Uterus (tissue), 2 donors: Measurements from ENCODE around the gene TTC19.

ENCODE experiments used
- POLR2A ChIP-seq, 2 donors: fragments of 450-650 bp; IDR thresholded peaks; one replicate each; pipeline ENCODE4 v1.6.1; 2016; ENCODE audit warnings: antibody characterized with exemption in 2 of 2, mild to moderate bottlenecking in 1 of 2, moderate library complexity in 1 of 2
- TF ChIP-seq, protein P1 (sequence below), 4 experiments: fragments of 200-600 bp in 2 of 4; fragments of 450-650 bp in 2 of 4; sonication (generic) in 2 of 4; IDR thresholded peaks; one replicate each; pipeline ENCODE4 v1.5.1; 2016 to 2019; ENCODE audit warnings: antibody characterized with exemption in 4 of 4, mild to moderate bottlenecking in 2 of 4, moderate library complexity in 1 of 4

- TF ChIP-seq, protein P1, sequence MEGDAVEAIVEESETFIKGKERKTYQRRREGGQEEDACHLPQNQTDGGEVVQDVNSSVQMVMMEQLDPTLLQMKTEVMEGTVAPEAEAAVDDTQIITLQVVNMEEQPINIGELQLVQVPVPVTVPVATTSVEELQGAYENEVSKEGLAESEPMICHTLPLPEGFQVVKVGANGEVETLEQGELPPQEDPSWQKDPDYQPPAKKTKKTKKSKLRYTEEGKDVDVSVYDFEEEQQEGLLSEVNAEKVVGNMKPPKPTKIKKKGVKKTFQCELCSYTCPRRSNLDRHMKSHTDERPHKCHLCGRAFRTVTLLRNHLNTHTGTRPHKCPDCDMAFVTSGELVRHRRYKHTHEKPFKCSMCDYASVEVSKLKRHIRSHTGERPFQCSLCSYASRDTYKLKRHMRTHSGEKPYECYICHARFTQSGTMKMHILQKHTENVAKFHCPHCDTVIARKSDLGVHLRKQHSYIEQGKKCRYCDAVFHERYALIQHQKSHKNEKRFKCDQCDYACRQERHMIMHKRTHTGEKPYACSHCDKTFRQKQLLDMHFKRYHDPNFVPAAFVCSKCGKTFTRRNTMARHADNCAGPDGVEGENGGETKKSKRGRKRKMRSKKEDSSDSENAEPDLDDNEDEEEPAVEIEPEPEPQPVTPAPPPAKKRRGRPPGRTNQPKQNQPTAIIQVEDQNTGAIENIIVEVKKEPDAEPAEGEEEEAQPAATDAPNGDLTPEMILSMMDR (IDR thresholded peaks at IDR 0.05) = no peak
- TF ChIP-seq POLR2A (IDR thresholded peaks at IDR 0.05) = no peak
Observed at GRCh38 chr17:16075949-16076348, 76.3 kb downstream of the TTC19 start.
